Hematopoietic multipotent progenitor cell treated with erythropoietin and hydrocortisone succinate and interleukin-3 and kit ligand, for 6 days (in vitro differentiated cells): ENCODE measurements around the gene CDH13.

Experiments used
- DNase-seq: peaks from one replicate; pipeline ENCODE4 v3.0.0-alpha.2; 2015

The CDH13 gene

DNA sequence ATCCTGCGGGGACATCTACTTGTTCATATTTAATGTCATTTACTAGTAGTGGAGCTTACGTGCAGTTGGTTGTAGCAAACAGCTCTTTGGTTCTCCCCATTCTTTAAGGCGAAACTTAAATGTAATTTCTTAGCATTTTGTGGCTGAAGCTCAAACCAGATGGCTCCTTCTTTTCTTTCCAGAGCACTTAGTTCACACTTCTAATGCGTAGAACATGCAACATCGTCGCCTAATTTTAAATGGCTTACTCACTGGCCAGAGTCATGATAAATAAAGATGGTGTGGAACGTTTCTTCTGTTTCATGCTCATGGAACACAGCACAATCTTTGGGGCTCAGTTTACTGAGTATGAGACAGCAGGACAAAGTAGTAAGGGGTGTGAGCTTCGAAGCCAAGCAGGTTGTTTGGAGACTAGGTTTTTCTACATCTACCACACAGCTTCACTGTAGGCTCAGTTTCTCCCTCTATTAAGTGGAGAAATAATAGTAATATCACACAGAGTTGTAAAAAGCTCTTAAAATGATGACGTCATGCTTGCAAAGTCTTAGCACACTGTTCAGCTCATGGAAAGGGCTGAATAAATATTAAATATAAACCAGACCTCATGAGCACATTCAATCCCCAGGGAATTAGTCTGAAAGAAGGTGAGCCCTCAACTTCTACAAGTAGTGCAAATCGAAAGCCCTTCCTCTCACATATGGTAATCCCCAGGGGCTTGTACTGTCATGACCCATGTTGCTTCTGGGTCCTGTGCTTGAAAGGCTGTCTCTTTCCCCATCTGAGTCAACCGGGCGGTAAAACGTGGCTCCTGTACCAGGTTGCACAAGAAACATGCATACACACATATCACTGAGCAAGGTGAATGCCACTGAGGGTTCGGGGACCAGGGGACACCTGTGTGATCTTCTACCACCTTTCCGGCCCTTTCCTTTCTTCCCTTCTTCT, 384.3 kb downstream of the CDH13 start:
- DNase-seq, result no peak

DNA sequence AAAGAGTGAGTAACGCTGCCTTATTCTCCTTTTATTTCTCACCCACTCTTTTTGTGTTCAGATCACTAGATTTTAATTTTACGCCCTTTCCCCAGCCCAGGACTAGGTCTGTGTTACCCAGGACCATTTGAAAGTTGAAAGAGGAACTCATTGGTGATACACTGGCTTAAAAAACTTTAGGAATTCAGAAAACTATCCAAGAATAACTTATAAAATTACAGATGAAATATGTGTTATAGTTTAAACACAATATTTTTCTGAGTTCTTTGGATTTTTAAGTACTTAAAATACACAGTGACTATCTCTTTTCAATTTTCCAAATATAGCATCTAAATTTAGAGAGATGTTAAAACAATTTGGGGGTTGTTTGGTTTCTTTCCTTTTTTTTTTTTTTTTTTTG, 385.2 kb downstream of the CDH13 start:
- no peak for DNase-seq

DNA sequence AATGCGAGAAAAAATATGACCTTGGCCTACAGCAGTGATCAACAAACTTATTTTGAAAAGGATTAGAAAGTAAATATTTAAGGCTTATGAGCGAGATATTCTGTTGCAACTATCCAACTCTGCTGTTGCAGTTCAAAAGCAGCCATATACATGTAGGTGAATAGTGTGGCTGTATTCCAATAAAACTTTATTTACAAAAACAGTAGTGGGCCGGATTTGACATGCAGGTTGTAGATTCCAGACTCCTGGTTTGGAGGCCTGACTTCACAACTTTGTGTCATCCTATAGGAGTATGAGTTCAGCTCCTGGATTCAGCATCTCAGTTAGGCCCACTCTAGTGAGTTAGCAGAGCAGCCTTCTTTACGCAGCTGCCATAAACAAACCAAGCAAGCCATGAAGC, 386.3 kb downstream of the CDH13 start:
- no peak for DNase-seq

DNA sequence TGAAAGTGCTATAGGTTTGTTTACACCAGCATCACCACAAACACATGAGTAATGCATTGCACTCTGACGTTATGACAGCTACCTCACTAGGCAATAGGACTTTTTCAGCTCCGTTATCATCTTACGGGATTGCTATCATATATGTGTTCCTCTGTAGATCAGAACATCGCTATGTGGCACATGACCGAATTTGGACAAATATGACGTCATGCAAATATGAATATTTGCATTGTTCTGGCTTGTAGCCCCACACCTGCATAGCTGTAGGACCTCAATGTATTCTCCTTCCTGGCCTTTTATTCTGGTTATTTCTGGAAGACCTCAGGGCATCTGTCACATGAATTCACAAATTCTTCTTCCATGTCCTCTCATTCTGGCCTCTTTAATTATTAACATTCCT, 393.2 kb downstream of the CDH13 start:
- no peak for DNase-seq

DNA sequence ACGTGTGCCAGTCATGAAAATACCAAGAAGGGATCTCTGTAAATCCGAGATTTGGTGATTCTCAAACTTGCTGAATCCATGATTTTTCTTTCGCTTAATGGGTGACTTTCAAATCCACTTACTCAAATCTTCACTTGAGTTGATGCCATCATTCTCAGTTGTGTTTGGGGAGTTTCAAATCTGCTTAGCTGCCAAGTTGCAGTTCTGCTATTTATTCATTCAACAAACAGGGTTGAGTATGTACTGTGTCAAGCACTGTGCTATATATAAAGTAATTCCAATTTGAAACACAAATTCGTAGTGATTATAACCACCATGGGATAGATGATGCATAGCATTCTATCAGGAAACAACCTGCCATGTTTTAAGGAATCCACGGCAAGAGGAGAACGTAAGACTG, 394.3 kb downstream of the CDH13 start:
- no peak for DNase-seq

DNA sequence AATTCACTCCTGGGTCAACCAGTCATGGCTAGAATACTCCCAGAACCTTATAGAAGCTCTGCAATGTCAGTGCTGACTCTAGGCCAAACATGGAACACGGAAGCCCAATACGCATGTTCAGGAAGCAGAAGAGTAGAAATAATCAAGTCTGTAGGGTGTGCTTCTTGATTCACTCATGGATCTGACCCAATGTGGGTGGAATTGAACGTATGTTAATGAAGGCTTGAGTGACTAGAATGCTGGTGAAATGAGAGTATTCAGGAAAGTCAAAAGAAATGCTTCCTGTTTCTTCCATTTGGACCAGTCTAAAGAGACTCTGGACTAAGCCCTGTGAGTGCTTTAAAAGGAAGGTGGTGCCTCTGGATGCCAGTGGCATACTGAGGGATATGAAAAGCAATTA, 395.0 kb downstream of the CDH13 start:
- no peak for DNase-seq

DNA sequence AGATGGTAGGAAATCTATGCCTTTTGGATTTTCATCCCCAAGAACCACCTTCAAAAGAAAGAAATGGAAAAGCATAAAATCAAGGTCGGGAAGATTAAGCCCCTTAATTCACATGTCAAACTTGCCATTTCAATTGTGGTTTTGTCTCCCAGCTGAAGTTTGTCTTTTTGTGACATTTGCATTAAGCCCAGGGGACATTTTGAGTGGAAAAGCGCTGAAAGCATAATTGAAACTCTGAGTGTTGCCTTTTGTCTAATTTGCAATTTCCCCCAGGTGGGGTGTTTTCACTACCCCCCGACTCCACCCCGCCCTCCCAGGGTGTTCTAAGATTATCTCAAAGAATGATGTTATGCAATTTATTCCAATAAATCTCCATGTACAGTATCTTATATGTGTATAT, 396.2 kb downstream of the CDH13 start:
- DNase-seq, result no peak

DNA sequence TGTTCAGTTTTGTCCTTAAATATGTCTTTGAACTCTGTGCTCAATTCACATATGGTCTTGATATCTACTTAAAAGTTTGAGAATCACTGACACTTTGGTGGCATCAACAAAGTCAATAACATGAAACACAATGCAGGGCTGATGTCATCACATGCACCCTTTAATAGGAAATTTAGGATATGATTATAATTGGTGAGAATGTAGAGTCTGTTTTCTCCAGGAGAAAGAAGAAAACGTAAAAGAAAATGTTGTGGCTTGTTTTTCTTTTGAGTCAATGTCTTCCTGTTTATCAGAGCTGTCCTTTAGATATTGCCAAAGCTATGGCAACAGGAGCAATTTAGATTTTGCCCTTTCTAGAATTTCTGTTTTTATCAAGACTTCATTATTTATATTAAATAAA, 396.9 kb downstream of the CDH13 start:
- no peak for DNase-seq

DNA sequence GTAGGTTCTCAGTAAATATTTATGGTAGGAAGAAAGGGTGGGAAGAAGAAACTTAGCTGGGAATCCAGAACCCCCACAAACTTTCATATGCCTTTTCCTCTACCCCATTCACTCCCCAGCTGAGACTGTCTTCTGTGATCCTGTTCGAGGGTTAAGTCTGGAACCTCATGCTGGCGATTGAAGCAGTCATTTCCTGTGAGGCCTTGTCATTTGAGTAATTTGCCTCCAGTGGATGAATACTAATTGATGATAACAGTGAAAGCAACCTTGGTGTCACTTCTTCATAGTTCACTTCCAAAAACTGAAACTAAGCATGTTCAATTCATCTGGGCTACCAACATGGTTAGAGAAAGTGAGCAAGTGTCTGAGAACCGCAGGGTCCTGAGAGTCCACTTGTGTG, 401.2 kb downstream of the CDH13 start:
- no peak for DNase-seq

DNA sequence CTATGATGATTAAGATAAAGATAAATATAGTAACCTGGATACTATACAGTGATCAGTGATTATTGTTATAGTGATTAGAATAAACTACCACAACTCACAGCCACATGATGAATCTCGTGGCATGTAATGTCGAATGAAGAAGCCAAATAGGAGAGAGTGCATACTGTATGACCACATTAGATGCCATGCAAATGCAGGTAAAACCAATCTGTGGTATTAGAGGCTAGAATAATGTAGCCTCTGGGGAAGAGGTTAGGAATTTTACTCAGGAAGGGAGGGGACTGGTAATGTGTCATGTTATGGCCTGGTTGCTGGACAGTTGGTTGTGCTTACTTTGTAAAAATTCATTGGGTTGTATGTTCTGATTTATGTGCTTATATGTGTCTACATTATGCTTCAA, 402.7 kb downstream of the CDH13 start:
- no peak for DNase-seq

DNA sequence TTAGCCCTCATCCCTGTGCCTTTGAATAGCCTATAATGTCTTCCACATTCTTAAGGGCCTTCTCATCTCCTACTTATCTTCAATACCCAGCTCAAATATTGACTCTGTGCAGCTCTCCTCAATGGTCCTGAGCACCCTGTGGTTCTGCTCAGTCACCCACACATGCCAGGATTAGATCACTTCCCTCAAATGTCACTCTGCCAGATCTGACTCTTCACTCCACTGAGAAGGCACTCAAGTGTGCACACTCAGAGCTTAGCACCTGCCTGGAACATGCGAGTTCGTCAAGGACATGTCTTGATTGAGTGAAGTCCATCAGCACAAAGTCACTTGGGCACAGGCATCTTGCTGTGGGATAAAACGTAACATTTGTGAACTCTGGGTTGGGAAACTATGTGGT, 404.8 kb downstream of the CDH13 start:
- no peak for DNase-seq

DNA sequence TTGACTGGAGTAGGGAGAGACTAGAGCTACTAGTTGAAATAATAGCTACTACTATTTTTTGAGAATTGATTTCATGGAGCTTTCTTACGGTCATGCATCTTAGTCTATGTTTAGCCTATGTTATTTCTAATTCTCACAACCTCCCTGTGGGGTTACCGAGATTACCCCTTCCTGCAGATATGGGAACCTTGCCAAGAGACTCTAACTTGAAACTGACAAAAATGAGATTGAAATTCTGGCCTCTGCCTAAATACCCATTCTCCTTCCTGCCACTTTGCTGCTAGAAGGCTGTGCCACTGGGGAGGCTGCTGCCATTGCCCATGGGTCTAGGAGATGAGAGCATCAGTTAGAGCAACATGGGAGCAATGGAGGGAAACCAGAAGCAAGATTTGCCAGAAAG, 410.3 kb downstream of the CDH13 start:
- DNase-seq, result no peak

DNA sequence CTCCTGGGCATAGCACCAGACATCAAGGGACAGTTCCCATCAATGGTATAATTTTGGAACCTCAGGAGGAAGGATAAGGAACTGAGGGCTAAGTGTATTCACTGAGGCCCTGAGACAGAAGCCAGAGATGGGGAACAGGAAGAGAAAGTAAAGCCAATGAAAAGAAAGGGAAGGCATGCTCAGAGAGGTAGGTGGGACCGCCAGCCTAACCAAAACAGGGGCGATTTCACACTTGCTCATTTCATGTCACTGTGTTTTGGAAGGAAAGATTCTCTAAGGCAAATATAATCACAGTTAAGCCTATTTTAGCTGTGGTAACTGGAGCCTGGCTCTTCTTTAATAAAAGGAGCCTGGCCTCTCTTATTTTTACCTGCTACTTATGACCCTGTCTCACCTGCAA, 411.1 kb downstream of the CDH13 start:
- DNase-seq, result no peak

DNA sequence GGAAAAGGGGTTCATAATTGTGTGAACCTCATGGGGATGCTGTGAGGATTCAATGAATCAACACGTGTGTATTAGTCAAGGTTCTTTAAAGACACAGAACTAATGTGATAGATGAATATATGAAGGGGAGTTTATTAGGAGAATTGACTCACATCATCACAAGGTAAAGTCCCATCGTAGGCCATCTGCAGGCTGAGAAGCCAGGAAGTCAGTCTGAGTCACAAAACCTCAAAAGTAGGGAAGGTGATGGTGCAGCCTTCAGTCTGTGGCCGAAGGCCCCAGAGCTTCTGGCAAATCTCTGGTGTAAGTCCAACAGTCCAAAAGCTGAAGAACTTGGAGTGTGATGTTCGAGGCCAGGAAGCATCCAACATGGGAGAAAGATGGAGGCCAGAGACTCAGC, 413.4 kb downstream of the CDH13 start:
- DNase-seq, result no peak

DNA sequence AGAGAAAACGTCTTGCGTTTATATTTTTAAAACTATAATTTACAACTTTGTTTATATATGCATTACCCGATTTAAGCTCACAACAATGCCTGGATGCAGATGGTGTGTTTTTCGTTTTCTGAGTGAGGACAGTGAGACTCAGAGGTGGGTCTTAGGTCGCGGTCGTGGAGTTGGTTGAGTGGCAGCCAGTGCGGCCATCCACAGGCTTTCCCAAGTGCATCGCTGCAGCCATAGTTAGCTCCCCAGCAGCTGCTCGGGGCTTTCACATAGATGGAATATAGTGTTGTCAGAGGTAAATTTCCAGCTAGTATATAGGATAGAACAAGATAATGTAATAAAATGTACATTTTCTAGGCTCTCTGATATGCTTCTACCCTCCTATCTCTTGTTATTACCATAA, 417.8 kb downstream of the CDH13 start:
- no peak for DNase-seq

DNA sequence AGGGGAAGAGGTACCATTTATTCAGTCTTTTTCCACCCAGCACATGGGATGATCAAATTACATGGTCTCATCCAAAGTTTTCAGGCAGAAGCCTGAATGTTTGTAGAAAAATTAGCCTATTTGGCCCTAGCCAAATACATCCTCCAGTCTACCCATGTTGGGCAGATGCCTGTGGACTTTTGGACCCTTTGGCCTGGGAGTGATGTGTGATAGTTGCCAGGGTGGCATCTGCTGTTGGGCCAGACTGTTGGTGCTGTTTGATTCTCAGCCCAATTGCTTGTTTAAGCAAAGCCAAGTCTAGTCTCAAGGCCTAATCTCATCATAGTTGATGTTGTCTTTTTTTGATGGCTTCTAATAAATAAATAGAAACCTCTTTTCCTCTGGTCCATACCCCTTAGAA, 419.0 kb downstream of the CDH13 start:
- no peak for DNase-seq

DNA sequence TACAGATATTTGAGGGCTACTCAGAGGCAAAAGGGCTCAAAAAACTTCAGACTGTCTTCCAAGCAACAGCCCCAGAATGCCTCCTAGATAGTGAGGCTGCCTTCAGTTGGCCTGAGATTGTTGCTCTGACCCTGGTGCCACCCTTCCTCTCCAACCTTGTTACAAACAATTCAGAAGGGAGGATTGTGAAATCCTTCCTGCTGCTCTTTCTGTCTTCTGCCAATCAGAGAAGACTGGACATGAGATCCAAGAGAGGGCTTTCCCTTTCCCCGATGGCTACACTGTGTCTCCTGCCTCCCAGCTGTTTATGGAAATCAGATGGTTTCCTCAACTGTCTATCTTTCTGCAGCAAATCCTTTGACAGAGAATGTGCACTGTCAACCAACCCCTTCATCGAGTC, 419.9 kb downstream of the CDH13 start:
- no peak for DNase-seq

DNA sequence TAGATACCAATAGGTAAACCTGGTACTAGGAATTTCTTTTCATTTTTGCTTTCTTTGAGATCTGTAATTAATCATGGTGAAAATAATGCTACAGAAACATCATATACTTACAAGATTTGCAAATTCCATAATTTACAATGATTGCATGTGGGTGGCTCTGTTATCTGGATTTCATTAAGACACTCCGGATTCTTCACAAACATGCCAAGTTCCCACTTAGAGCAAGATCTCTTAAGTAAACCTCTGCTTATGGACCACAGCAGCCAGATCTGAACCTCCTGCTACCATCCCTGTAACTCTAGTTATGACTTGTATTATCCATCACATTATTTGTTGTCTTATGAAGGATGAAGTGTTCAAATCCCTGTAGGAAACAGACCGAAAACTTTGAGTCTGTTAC, 424.7 kb downstream of the CDH13 start:
- no peak for DNase-seq

DNA sequence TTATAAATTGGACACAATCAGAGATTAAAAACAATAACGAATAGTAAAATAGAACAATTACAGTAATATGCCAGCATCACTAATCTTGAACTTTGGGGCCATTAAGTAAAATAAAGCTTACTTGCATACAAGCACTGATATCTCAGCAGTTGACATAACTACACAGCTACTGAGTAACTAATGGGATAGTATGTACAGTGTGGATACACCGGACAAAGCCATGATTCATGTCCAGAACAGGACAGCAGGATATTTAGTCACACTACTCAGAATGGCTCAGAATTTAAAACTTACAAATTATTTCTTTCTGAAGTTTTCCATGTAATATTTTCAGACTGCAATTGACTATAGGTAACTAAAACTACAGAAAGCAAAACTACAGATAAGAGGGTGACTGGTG, 427.5 kb downstream of the CDH13 start:
- no peak for DNase-seq

DNA sequence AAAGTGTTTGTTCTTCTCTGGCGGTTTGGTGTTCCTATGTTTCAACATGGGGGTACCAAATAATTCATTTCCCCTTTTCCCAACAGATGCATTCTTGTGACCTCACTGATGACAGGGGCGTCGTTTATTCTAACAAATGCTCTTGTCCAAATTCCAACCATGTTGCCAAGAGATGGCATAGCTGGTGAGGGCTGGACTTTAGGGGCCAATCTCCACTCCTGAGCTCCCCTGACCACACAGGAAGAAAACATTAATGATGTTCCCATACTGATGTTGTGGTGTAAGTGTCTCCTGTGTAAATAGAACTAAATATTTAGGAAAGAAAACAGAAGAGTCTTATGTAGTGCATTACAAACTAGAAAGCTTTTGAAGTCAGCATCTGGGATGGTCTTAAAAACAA, 431.6 kb downstream of the CDH13 start:
- DNase-seq, result no peak

DNA sequence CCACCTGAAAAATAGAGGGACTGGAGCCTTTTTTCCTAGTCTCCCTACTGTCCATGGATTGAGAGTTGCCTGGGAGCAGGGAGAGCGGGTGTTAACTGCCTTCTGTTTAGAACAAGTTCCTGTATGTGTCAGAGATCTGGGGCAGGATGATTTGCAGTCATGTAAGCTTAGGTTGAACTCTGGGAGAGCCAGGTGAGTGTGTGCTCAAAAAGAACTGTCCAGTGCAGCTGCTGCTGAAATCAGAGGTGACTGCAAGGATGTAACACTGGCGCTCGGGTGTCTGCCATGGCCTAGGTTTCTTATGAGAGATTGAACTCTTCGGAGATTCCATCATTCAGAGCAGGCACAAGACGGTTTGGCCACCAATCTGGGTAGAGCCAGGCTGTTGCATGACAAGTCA, 432.5 kb downstream of the CDH13 start:
- no peak for DNase-seq

DNA sequence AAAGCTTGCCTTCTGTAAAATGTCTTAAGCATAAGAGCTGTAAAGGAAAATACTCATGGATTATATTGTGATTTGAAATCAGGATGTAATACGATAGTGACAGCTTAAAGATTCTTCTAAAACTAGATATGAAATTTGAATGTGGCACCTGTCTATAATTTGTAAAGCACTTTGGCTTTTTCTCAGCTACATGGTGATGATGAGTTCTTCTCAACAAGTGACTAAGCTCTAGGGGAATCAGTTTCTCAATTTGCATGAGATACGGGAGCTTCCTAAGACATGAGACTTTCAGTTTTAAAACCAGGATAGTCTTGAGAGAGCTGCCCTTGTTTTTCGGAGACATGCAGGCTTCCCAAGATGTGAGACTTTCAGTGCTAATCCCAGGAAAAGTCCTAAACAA, 439.2 kb downstream of the CDH13 start:
- no peak for DNase-seq

DNA sequence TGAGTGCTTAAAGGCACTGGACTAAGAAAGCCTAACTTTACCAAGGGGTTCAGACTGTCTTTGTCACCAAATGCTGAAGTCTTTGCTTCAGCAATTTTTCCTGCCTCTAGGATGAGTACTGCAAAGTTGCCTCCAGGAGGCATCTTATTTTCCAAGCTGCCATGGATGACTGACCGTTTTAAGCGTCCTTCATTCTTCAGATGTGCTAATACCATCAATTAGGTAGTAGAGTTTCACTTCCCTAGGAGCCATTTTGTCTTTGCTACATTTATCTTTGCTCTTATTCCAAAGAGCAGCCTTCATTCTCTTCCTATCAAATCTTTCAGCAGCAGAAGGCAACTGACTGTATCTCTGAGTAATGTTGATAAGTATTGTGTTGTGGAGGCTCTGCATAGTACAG, 440.1 kb downstream of the CDH13 start:
- no peak for DNase-seq

DNA sequence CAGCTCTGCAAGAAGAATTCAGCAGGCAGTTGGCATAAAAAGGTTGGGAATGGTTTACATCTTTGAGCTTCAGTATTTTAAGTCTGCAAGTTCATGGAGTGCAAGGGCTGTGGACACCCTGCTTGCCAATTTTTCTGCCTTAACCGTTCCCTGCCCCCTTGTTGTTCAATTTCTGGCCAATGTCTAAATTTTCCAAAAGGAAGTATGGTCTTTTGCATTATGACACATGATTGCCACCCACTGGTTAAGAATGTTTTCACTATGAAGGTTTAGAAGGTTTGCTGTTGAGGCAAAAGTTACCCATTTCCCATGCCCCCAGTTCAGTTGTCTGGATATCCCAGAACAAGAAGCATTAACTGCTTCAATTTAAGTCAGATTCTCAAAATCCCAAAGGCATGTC, 441.9 kb downstream of the CDH13 start:
- DNase-seq, result no peak
